Right cardiac atrium (tissue), 5 donors: ENCODE results near the gene UNC5B. TPM values are rescaled to one million over a fixed set of nuclear protein-coding genes. Genes with fewer than 3 reads are reported as not detected.
A peak's percentile ranks its signal among the peaks of the same experiment; 100 is the strongest.

ENCODE experiments used
- ATAC-seq, 2 donors: fragments of 200-7000 bp; cut with Tn5 transposase; one replicate each; pipeline versions ENCODE4 v1.8.0 to v1.9.1; 2020; ENCODE audit warnings: moderate library complexity in 2 of 2, mild to moderate bottlenecking in 1 of 2
- DNase-seq, 3 donors: peaks; one replicate each; pipeline ENCODE4 v3.0.0-alpha.2; 2020
- H3K27ac ChIP-seq: one replicate; pipeline ENCODE4 v1.5.1; 2013; ENCODE audit warnings: mild to moderate bottlenecking, low read length, control low read depth, moderate library complexity
- H3K27me3 ChIP-seq: one replicate; pipeline ENCODE4 v1.6.1; 2013; ENCODE audit not compliant: control insufficient read depth, insufficient read depth
- H3K4me1 ChIP-seq: one replicate; pipeline ENCODE4 v1.6.1; 2013; ENCODE audit warnings: low read length; ENCODE audit not compliant: control insufficient read depth, insufficient read depth
- H3K4me3 ChIP-seq: one replicate; pipeline ENCODE4 v1.5.1; 2013; ENCODE audit warnings: low read length, control low read depth
- H3K9me3 ChIP-seq: one replicate; pipeline ENCODE4 v1.6.1; 2013; ENCODE audit warnings: low read length; ENCODE audit not compliant: control insufficient read depth
- WGBS: extraction: QIAGEN DNeasy Blood & Tissue Kit; methylation state at CpG from one replicate; pipeline ENCODE4 v1.1.7; 2013; 5-methylcytosine and 5-hydroxymethylcytosine counted together
- intact Hi-C, 4 donors: fragments of 100-400 bp; cut with DNase I; formaldehyde crosslinking; loops; one replicate each; pipeline versions ENCODE4 v1.11.0 to v1.14.0; 2022 to 2023
- long read RNA-seq, 4 donors: library from polyadenylated mRNA; unstranded; transcript quantifications; one replicate each; pipeline ENCODE4 v2.0.0, GENCODE V29; 2020 to 2021
- polyA plus RNA-seq: library from polyadenylated mRNA; stranded (reverse); fragments of 200-250 nt; gene quantifications from one replicate; pipeline ENCODE4 v1.2.3, GENCODE V29; 2013
- total RNA-seq, 4 donors: library from RNA; stranded (reverse); fragmentation: NEBNext Ultra II Directional; extraction: Animal tissue kit (Norgen Biotek cat#: 25700); gene quantifications; one replicate each; pipeline ENCODE4 v1.2.1, GENCODE V29; 2021
- donor health status: healthy with polysubstance abuse.
- donor health status: DM: no; HTN: yes; CAD: no.
- donor health status: DM: no; HTN: no; CAD: no.
- donor health status: DM: no; HTN: yes; CAD: no; lungs with severe emphysema.
- donor health status: DM: yes; HTN: yes; CAD: no.

Gene UNC5B
- total RNA-seq (10 to 100 TPM; 17.0 to 26.6 (median 24.0) TPM), polyA plus RNA-seq (12.4 TPM)
- long read RNA-seq, donor 1, full-length matches to known transcripts: 12 of 82 reads
- long read RNA-seq, donor 1, partial matches to known transcripts: 42 of 82 reads
- long read RNA-seq, donor 1, other reads (novel, unspliced or antisense): 28 of 82 reads
- long read RNA-seq, donor 2, full-length matches to known transcripts: 10 of 35 reads
- long read RNA-seq, donor 2, partial matches to known transcripts: 22 of 35 reads
- long read RNA-seq, donor 2, other reads (novel, unspliced or antisense): 3 of 35 reads
- long read RNA-seq, donor 3, partial matches to known transcripts: 26 of 53 reads
- long read RNA-seq, donor 3, other reads (novel, unspliced or antisense): 27 of 53 reads
- long read RNA-seq, donor 4, full-length matches to known transcripts: 2 of 26 reads
- long read RNA-seq, donor 4, partial matches to known transcripts: 23 of 26 reads
- long read RNA-seq, donor 4, other reads (novel, unspliced or antisense): 1 of 26 reads

- intact Hi-C loops: loop anchor here (2.0 to 10.0 kb wide), 4 partner anchors 55 to 285 kb away; no protein-coding TSS in a partner anchor
- peak within 1 kb of the TSS; percentile 80 for H3K27ac ChIP-seq
- ATAC-seq: peak; percentile 89 to 92
- DNase-seq: peak; percentile 93 to 98 (median 97)
- H3K4me1 ChIP-seq: peaks cover 16% of the 10 kb centered on the region
- WGBS: under 1% methylated on average over 109 of the region's 109 CpGs
- peak within 1 kb of the TSS; percentile 51 for H3K4me3 ChIP-seq
- H3K9me3 ChIP-seq: no peaks in the 10 kb centered on the region
- H3K27me3 ChIP-seq: no peaks in the 10 kb centered on the region
These were observed at the start of gene UNC5B for GRCh38 chr10:71212318-71213126. TSS of gene UNC5B (plus strand) at chr10:71212570. CDS start at chr10:71212986, 416 bp downstream.

- intact Hi-C loops: no loop called here
- no peaks in the 10 kb centered on the region for H3K4me1 ChIP-seq
- no peak for ATAC-seq
- no peak for DNase-seq
- H3K9me3 ChIP-seq: no peaks in the 10 kb centered on the region
- H3K27me3 ChIP-seq: no peaks in the 10 kb centered on the region
- no peak overlapping the region for H3K4me3 ChIP-seq
- no peak overlapping the region for H3K27ac ChIP-seq
These were observed 38.9 kb upstream of the UNC5B start for GRCh38 chr10:71173466-71173865.

- DNase-seq: no peak
- no peaks in the 10 kb centered on the region for H3K9me3 ChIP-seq
- no peaks in the 10 kb centered on the region for H3K27me3 ChIP-seq
- H3K4me1 ChIP-seq: no peaks in the 10 kb centered on the region
- WGBS: 88% methylated on average over 2 of the region's 2 CpGs
- ATAC-seq: no peak
- intact Hi-C loops: no loop called here
- H3K4me3 ChIP-seq: no peak overlapping the region
- H3K27ac ChIP-seq: no peak overlapping the region
These were observed 35.7 kb upstream of the UNC5B start for GRCh38 chr10:71176661-71177060.

- DNase-seq (no peak), ATAC-seq (no peak)
- H3K27ac ChIP-seq: no peak overlapping the region
- H3K27me3 ChIP-seq: no peaks in the 10 kb centered on the region
- no peaks in the 10 kb centered on the region for H3K9me3 ChIP-seq
- no peaks in the 10 kb centered on the region for H3K4me1 ChIP-seq
- no peak overlapping the region for H3K4me3 ChIP-seq
- WGBS: 75% methylated on average over 4 of the region's 4 CpGs
- intact Hi-C loops: no loop called here
These were observed 34.6 kb upstream of the UNC5B start for GRCh38 chr10:71177651-71178199.

- 89% methylated on average over 3 of the region's 3 CpGs for WGBS
- intact Hi-C loops: no loop called here
- ATAC-seq: no peak
These were observed 33.5 kb upstream of the UNC5B start for GRCh38 chr10:71178880-71179279.

GRCh38 chr10:71179382-71179781 lies 33.0 kb upstream of the UNC5B start:
- intact Hi-C loops: no loop called here
- 93% methylated on average over 3 of the region's 3 CpGs for WGBS
- H3K4me1 ChIP-seq: no peaks in the 10 kb centered on the region

More at GRCh38 chr10:71178880-71179279, 33.5 kb upstream of the UNC5B start:
- Histone ChIP-seq H3K4me3 (no peak overlapping the region), H3K27ac (no peak overlapping the region), H3K27me3 (no peaks in the 10 kb centered on the region), H3K4me1 (no peaks in the 10 kb centered on the region), H3K9me3 (no peaks in the 10 kb centered on the region)
- DNase-seq: no peak

GRCh38 chr10:71184421-71184820 lies 27.9 kb upstream of the UNC5B start:
- ATAC-seq (no peak), DNase-seq (no peak)
- H3K4me3 ChIP-seq: no peak overlapping the region
- H3K9me3 ChIP-seq: no peaks in the 10 kb centered on the region
- peaks cover 3% of the 10 kb centered on the region for H3K4me1 ChIP-seq
- H3K27ac ChIP-seq: no peak overlapping the region
- H3K27me3 ChIP-seq: no peaks in the 10 kb centered on the region
- intact Hi-C loops: no loop called here
- WGBS: 71% methylated on average over 6 of the region's 6 CpGs

More at GRCh38 chr10:71179382-71179781, 33.0 kb upstream of the UNC5B start:
- DNase-seq (no peak), ATAC-seq (no peak)
- no peak overlapping the region for H3K27ac ChIP-seq
- no peaks in the 10 kb centered on the region for H3K9me3 ChIP-seq
- H3K27me3 ChIP-seq: no peaks in the 10 kb centered on the region
- no peak overlapping the region for H3K4me3 ChIP-seq

GRCh38 chr10:71185209-71185608 lies 27.2 kb upstream of the UNC5B start:
- intact Hi-C loops: no loop called here
- Histone ChIP-seq H3K9me3 (no peaks in the 10 kb centered on the region), H3K27me3 (no peaks in the 10 kb centered on the region), H3K4me3 (no peak overlapping the region), H3K27ac (no peak overlapping the region), H3K4me1 (peaks cover 3% of the 10 kb centered on the region)
- WGBS: 91% methylated on average over 4 of the region's 4 CpGs
- DNase-seq (no peak), ATAC-seq (no peak)

GRCh38 chr10:71187197-71187596 lies 25.2 kb upstream of the UNC5B start:
- no peak for ATAC-seq
- Histone ChIP-seq H3K4me1 (peaks cover 5% of the 10 kb centered on the region), H3K27ac (no peak overlapping the region), H3K9me3 (no peaks in the 10 kb centered on the region), H3K4me3 (no peak overlapping the region), H3K27me3 (no peaks in the 10 kb centered on the region)
- intact Hi-C loops: no loop called here
- DNase-seq: no peak
- WGBS: 68% methylated on average over 11 of the region's 11 CpGs

- peaks cover 5% of the 10 kb centered on the region for H3K4me1 ChIP-seq
- WGBS: 26% methylated on average over 3 of the region's 3 CpGs
- no peaks in the 10 kb centered on the region for H3K27me3 ChIP-seq
- no peak overlapping the region for H3K4me3 ChIP-seq
- H3K9me3 ChIP-seq: no peaks in the 10 kb centered on the region
- intact Hi-C loops: no loop called here
- H3K27ac ChIP-seq: no peak overlapping the region
- DNase-seq: no peak
- peak; percentile 76 to 79 for ATAC-seq
These were observed 24.8 kb upstream of the UNC5B start for GRCh38 chr10:71187600-71187999.

GRCh38 chr10:71188201-71188600 lies 24.2 kb upstream of the UNC5B start:
- DNase-seq: no peak
- Histone ChIP-seq H3K27ac (no peak overlapping the region), H3K4me3 (no peak overlapping the region), H3K4me1 (peaks cover 5% of the 10 kb centered on the region), H3K9me3 (no peaks in the 10 kb centered on the region), H3K27me3 (no peaks in the 10 kb centered on the region)
- intact Hi-C loops: no loop called here
- peak; percentile 12 to 27 for ATAC-seq
- WGBS: 76% methylated on average over 1 of the region's 1 CpG
